ENCODE results near the gene DCDC2.
"Not testable (repeated sequence)": the region's sequence is repeated elsewhere in the genome, so short reads cannot be mapped to it uniquely, and the experiment has no call there.

Gene DCDC2

GRCh38 chr6:24381476-24382219 lies 23.8 kb upstream of the DCDC2 start:
- ChIA-PET CTCF (interaction anchor here (2.1 kb wide), 1 partner anchor 22 kb away, joined by 7 read pairs; no protein-coding TSS in a partner anchor), POLR2A (no interaction called here)
- no peak for DNase-seq (ENCODE audit: extremely low spot score)
- TF ChIP-seq BHLHE40 (IDR thresholded peaks at IDR 0.05; ENCODE audit: borderline replicate concordance) (no peak), SUZ12 (IDR thresholded peaks at IDR 0.05) (no peak), ZNF384 (IDR thresholded peaks at IDR 0.05) (no peak), NFRKB (IDR thresholded peaks at IDR 0.05) (no peak)

GRCh38 chr6:24378473-24379097 lies 20.7 kb upstream of the DCDC2 start:
- DNase-seq (ENCODE audit: extremely low spot score), result no peak
- TF ChIP-seq FOXA1 (IDR thresholded peaks at IDR 0.05) (no peak), LEF1 (IDR thresholded peaks at IDR 0.05; ENCODE audit: borderline replicate concordance) (no peak), NFRKB (IDR thresholded peaks at IDR 0.05) (no peak), FOXK2 (IDR thresholded peaks at IDR 0.05) (no peak), HDGF (IDR thresholded peaks at IDR 0.05; ENCODE audit: borderline replicate concordance) (no peak), PKNOX1 (IDR thresholded peaks at IDR 0.05) (no peak), BHLHE40 (IDR thresholded peaks at IDR 0.05; ENCODE audit: borderline replicate concordance) (no peak), L3MBTL2 (conservative IDR thresholded peaks at IDR 0.05) (no peak), TARDBP (IDR thresholded peaks at IDR 0.05) (no peak), ARNT (IDR thresholded peaks at IDR 0.05) (no peak), ZNF384 (IDR thresholded peaks at IDR 0.05) (no peak), CTBP1 (IDR thresholded peaks at IDR 0.05; ENCODE audit: borderline replicate concordance) (no peak), SP1 (IDR thresholded peaks at IDR 0.05) (no peak), SUZ12 (IDR thresholded peaks at IDR 0.05) (no peak)
- ChIA-PET CTCF (interaction anchor here (0.7 kb wide), 1 partner anchor 9 kb away, joined by 3 read pairs; no protein-coding TSS in a partner anchor), POLR2A (no interaction called here)

GRCh38 chr6:24376871-24377270 lies 19.0 kb upstream of the DCDC2 start:
- no peak for DNase-seq (ENCODE audit: extremely low spot score)
- POLR2A ChIA-PET, result no interaction called here
- TF ChIP-seq NFRKB (IDR thresholded peaks at IDR 0.05), result no peak
- peak; percentile 16; the same call in 1 of the 2 replicates for TF ChIP-seq CTBP1 (IDR thresholded peaks at IDR 0.05; ENCODE audit: borderline replicate concordance)
- no peak for TF ChIP-seq ELF4 (IDR thresholded peaks at IDR 0.05)
- peak; percentile 46; the same call in 1 of the 2 replicates for TF ChIP-seq PKNOX1 (IDR thresholded peaks at IDR 0.05)
- CTCF ChIA-PET, result no interaction called here

- ChIA-PET POLR2A (interaction anchor here (0.6 kb wide), 1 partner anchor 14 kb away, joined by 4 read pairs; no protein-coding TSS in a partner anchor), CTCF (interaction anchor here (1.0 kb wide), 1 partner anchor 14 kb away, joined by 3 read pairs; no protein-coding TSS in a partner anchor)
- DNase-seq (ENCODE audit: extremely low spot score), result no peak
- TF ChIP-seq LEF1 (IDR thresholded peaks at IDR 0.05; ENCODE audit: borderline replicate concordance), result no peak
- no peak for TF ChIP-seq ELF4 (IDR thresholded peaks at IDR 0.05)
- TF ChIP-seq FOXM1 (IDR thresholded peaks at IDR 0.05; ENCODE audit: borderline replicate concordance), result no peak
- no peak for TF ChIP-seq L3MBTL2 (conservative IDR thresholded peaks at IDR 0.05)
- TF ChIP-seq CTBP1 (IDR thresholded peaks at IDR 0.05; ENCODE audit: borderline replicate concordance), result no peak
- no peak for TF ChIP-seq ZNF384 (IDR thresholded peaks at IDR 0.05)
- TF ChIP-seq FOXA1 (IDR thresholded peaks at IDR 0.05), result no peak
- no peak for TF ChIP-seq BHLHE40 (IDR thresholded peaks at IDR 0.05; ENCODE audit: borderline replicate concordance)
- TF ChIP-seq PKNOX1 (IDR thresholded peaks at IDR 0.05), result no peak
- no peak for TF ChIP-seq SUZ12 (IDR thresholded peaks at IDR 0.05)
- no peak for TF ChIP-seq ARNT (IDR thresholded peaks at IDR 0.05)
- no peak for TF ChIP-seq FOXK2 (IDR thresholded peaks at IDR 0.05)
- no peak for TF ChIP-seq HDGF (IDR thresholded peaks at IDR 0.05; ENCODE audit: borderline replicate concordance)
- TF ChIP-seq SP1 (IDR thresholded peaks at IDR 0.05), result no peak
- TF ChIP-seq TARDBP (IDR thresholded peaks at IDR 0.05), result no peak
- no peak for TF ChIP-seq NFRKB (IDR thresholded peaks at IDR 0.05)
Observed at GRCh38 chr6:24374612-24375011, 16.8 kb upstream of the DCDC2 start.

- POLR2A ChIA-PET; DNase-seq (ENCODE audit: extremely low spot score); CTCF ChIA-PET: not testable (repeated sequence)
Observed at GRCh38 chr6:24365103-24365633, 7.3 kb upstream of the DCDC2 start.

- CTCF ChIA-PET; POLR2A ChIA-PET; DNase-seq (ENCODE audit: extremely low spot score): not testable (repeated sequence)
Observed at GRCh38 chr6:24362363-24362762, 4.5 kb upstream of the DCDC2 start.

Data from HEK293T (cell line).